ENCODE results near the gene GLT8D1. TPM values are rescaled to one million over a fixed set of nuclear protein-coding genes. Genes with fewer than 3 reads are reported as not detected.

The GLT8D1 gene
- total RNA-seq, 1 donor from 2014 or later, result 37.1 TPM

DNA sequence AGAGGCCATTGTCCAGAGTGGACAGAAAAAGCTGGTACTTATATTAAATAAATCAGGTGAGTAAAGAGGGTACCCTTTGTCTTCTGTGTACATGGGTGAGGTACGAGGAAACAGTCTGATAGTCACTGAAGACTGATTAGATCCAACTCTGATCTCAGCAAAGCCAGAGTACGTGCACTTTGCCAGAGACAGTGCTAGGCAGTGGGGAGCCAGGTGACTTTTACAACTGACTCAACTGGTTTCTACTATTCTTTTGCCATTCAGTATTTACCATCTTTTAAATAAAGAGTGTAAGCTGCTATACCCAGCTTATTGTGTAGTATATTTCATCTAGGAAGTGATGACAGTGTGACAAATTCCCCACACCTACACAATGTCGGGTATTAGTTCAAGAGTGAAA is 16.4 kb downstream of the GLT8D1 start:
- Histone ChIP-seq H3K27ac (no peak overlapping the region), H3K36me3 (peaks cover 73% of the 10 kb centered on the region), H3K9me3 (no peaks in the 10 kb centered on the region), H3K27me3 (ENCODE audit: low read depth) (no peaks in the 10 kb centered on the region), H3K4me3 (no peak overlapping the region), H3K4me1 (peaks cover 24% of the 10 kb centered on the region)
- intact Hi-C loops (cut with DNase I), result no loop called here
- ATAC-seq, result no peak
- DNase-seq, result no peak
- TF ChIP-seq, protein P1, sequence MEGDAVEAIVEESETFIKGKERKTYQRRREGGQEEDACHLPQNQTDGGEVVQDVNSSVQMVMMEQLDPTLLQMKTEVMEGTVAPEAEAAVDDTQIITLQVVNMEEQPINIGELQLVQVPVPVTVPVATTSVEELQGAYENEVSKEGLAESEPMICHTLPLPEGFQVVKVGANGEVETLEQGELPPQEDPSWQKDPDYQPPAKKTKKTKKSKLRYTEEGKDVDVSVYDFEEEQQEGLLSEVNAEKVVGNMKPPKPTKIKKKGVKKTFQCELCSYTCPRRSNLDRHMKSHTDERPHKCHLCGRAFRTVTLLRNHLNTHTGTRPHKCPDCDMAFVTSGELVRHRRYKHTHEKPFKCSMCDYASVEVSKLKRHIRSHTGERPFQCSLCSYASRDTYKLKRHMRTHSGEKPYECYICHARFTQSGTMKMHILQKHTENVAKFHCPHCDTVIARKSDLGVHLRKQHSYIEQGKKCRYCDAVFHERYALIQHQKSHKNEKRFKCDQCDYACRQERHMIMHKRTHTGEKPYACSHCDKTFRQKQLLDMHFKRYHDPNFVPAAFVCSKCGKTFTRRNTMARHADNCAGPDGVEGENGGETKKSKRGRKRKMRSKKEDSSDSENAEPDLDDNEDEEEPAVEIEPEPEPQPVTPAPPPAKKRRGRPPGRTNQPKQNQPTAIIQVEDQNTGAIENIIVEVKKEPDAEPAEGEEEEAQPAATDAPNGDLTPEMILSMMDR (IDR thresholded peaks at IDR 0.05), result no peak

- H3K36me3 ChIP-seq, result peaks cover 64% of the 10 kb centered on the region
- no peaks in the 10 kb centered on the region for H3K27me3 ChIP-seq (ENCODE audit: low read depth)
- H3K27ac ChIP-seq, result no peak overlapping the region
- H3K4me3 ChIP-seq, result no peak overlapping the region
- ATAC-seq (no peak), DNase-seq (no peak)
- H3K4me1 ChIP-seq, result peaks cover 33% of the 10 kb centered on the region
- H3K9me3 ChIP-seq, result no peaks in the 10 kb centered on the region
- TF ChIP-seq, protein P1 (IDR thresholded peaks at IDR 0.05), result no peak
- intact Hi-C loops (cut with DNase I), result no loop called here
Measured at GRCh38 chr3:52688266-52688665, 17.3 kb downstream of the GLT8D1 start.

- Histone ChIP-seq H3K9me3 (no peaks in the 10 kb centered on the region), H3K4me3 (peak within 1 kb of the TSS; percentile 91), H3K27me3 (ENCODE audit: low read depth) (no peaks in the 10 kb centered on the region), H3K27ac (peak within 1 kb of the TSS; percentile 91), H3K36me3 (peaks cover 44% of the 10 kb centered on the region), H3K4me1 (peaks cover 51% of the 10 kb centered on the region)
- intact Hi-C loops (cut with DNase I), result no loop called here
- ATAC-seq (peak; percentile 92 to 98), DNase-seq (peak; percentile 96)
- TF ChIP-seq, protein P1 (IDR thresholded peaks at IDR 0.05), result no peak
Measured at GRCh38 chr3:52685709-52686691, 19.6 kb downstream of the GLT8D1 start, which contains the start of the genes GNL3 and PBRM1. Gene GNL3, plus strand, starts transcription at chr3:52686032. Its CDS starts 61 bp downstream, at chr3:52686093. Gene PBRM1, minus strand, starts transcription at chr3:52685913.

DNA sequence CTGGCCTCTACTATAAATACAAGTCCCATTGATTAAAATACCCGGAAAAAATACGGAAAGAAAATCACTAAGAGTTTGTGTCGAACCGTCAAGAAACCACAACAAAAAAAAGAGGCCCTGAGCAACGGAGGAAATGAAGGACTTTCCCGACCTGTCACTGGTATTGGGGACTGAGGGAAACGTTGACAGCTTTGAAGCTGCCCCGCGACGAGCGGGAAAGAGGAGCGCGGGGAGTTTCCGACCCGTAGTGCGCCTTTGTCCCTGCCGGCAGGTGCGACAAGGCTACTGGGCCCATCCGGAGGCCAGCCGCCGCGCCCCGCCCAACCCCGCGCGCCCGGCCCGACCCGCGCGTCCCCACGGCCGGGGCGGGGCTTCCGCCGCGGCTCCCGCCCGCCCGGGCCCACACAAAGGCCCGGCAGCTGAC is 20.3 kb downstream of the GLT8D1 start:
- Histone ChIP-seq H3K4me3 (peak overlapping the region; percentile 91), H3K27ac (peak overlapping the region; percentile 91), H3K27me3 (ENCODE audit: low read depth) (no peaks in the 10 kb centered on the region), H3K36me3 (peaks cover 42% of the 10 kb centered on the region), H3K9me3 (no peaks in the 10 kb centered on the region), H3K4me1 (peaks cover 51% of the 10 kb centered on the region)
- intact Hi-C loops (cut with DNase I), result no loop called here
- TF ChIP-seq, protein P1 (IDR thresholded peaks at IDR 0.05), result no peak
- peak; percentile 94 to 95 for ATAC-seq
- DNase-seq, result peak; percentile 87

- intact Hi-C loops (cut with DNase I), result no loop called here
- Histone ChIP-seq H3K36me3 (peaks cover 42% of the 10 kb centered on the region), H3K4me3 (peak overlapping the region; percentile 91), H3K27me3 (ENCODE audit: low read depth) (no peaks in the 10 kb centered on the region), H3K27ac (peak overlapping the region; percentile 91), H3K4me1 (peaks cover 55% of the 10 kb centered on the region), H3K9me3 (no peaks in the 10 kb centered on the region)
- TF ChIP-seq, protein P1 (IDR thresholded peaks at IDR 0.05), result no peak
- DNase-seq (no peak), ATAC-seq (no peak)
Measured at GRCh38 chr3:52684184-52684583, 21.4 kb downstream of the GLT8D1 start.
